HCT116 (cell line): ENCODE results near the gene ASPG. TPM values are rescaled to one million over a fixed set of nuclear protein-coding genes. Genes with fewer than 3 reads are reported as not detected.

ENCODE experiments used
- ATAC-seq: fragments of 200-7000 bp; cut with Tn5 transposase; 2 replicates; pipeline ENCODE4 v1.9.1; 2020; ENCODE audit warnings: mild to moderate bottlenecking, moderate library complexity
- BruUV-seq: library from RNA; stranded (reverse); fragments of 400-500 nt; replicated peaks from 2 replicates; lab custom pipeline; 2021; lab: Mats Ljungman, UMichigan
- CTCF ChIA-PET: fragments of 300-600 bp; sonication (Branson Sonifier 250); formaldehyde crosslinking; loops from one replicate; lab custom pipeline; 2021; ENCODE audit warnings: antibody characterized with exemption; lab: Charles Lee
- POLR2A ChIA-PET: fragments of 300-600, 350-600 bp; sonication (Branson Sonifier 250); formaldehyde crosslinking; loops from one replicate; lab custom pipeline; 2021; ENCODE audit warnings: antibody characterized with exemption; lab: Charles Lee
- RAD21 ChIA-PET, 2 experiments: fragments of 300-600 bp; sonication (Branson Sonifier 250); formaldehyde crosslinking; loops; one replicate each; lab custom pipeline; 2023; ENCODE audit warnings: low total read pairs in 2 of 2; ENCODE audit not compliant: uncharacterized antibody in 2 of 2, unreplicated experiment in 2 of 2, low non-redundant PET in 1 of 2; lab: Charles Lee
- DNase-seq: peaks from one replicate; pipeline ENCODE4 v3.0.0-alpha.2; 2010; ENCODE audit warnings: low read depth, low spot score
- H2AFZ ChIP-seq: fragments of 200-600 bp; shearing (Covaris generic), sonication (generic); 2 replicates; pipeline ENCODE4 v1.6.1; 2017; ENCODE audit warnings: low read depth, mixed run types, mixed read lengths, antibody characterized with exemption, low read length; ENCODE audit not compliant: poor library complexity, severe bottlenecking
- H3K27ac ChIP-seq: 2 replicates; pipeline ENCODE4 v1.5.1; 2012; ENCODE audit warnings: low read depth, low read length
- H3K27me3 ChIP-seq: fragments of 200-600 bp; sonication (generic); 2 replicates; pipeline ENCODE4 v1.6.1; 2016; ENCODE audit warnings: mixed run types, low read length, mixed read lengths; ENCODE audit not compliant: insufficient read depth
- H3K36me3 ChIP-seq, 2 experiments: fragments of 200-500 bp in 1 of 2; fragments of 200-600 bp in 1 of 2; sonication (Bioruptor generic) in 1 of 2; sonication (generic) in 1 of 2; 2 replicates each; pipeline versions ENCODE4 v1.5.1 to v1.6.1; 2014 to 2016; ENCODE audit warnings: low read length in 2 of 2, inconsistent platforms in 1 of 2, mixed read lengths in 1 of 2, mixed run types in 1 of 2; ENCODE audit not compliant: insufficient read depth in 2 of 2, control insufficient read depth in 1 of 2
- H3K4me1 ChIP-seq, 2 experiments: fragments of 200-600 bp in 1 of 2; sonication (generic) in 1 of 2; 2 replicates each; pipeline versions ENCODE4 v1.5.1 to v1.6.1; 2012 to 2017; ENCODE audit warnings: low read length in 2 of 2, inconsistent platforms in 1 of 2, mild to moderate bottlenecking in 1 of 2, mixed read lengths in 1 of 2, mixed run types in 1 of 2, moderate library complexity in 1 of 2; ENCODE audit not compliant: insufficient read depth in 2 of 2, control insufficient read depth in 1 of 2
- H3K4me2 ChIP-seq: fragments of 200-600 bp; sonication (generic); 2 replicates; pipeline ENCODE4 v1.6.1; 2017; ENCODE audit warnings: mixed run types, low read length, mixed read lengths
- H3K4me3 ChIP-seq, 2 experiments: fragments of 200-600 bp in 1 of 2; sonication (generic) in 1 of 2; replicated peaks in 1 of 2; 2 replicates each; pipeline ENCODE4 v1.5.1; 2011 to 2016; ENCODE audit warnings: low read length in 2 of 2, control low read depth in 1 of 2, low read depth in 1 of 2, mild to moderate bottlenecking in 1 of 2, mixed read lengths in 1 of 2, mixed run types in 1 of 2
- H3K79me2 ChIP-seq: fragments of 200-600 bp; sonication (generic); 2 replicates; pipeline ENCODE4 v1.6.1; 2017; ENCODE audit warnings: mild to moderate bottlenecking, mixed run types, low read length, moderate library complexity, mixed read lengths; ENCODE audit not compliant: insufficient read depth
- H3K9ac ChIP-seq: fragments of 200-600 bp; sonication (generic); 2 replicates; pipeline ENCODE4 v1.6.1; 2016; ENCODE audit warnings: low read length, mixed read lengths
- H3K9me2 ChIP-seq: fragments of 200-600 bp; sonication (generic), shearing (Covaris generic); 2 replicates; pipeline ENCODE4 v1.6.1; 2017; ENCODE audit warnings: mixed run types, mild to moderate bottlenecking, moderate library complexity; ENCODE audit not compliant: insufficient read depth
- H3K9me3 ChIP-seq, 2 experiments: fragments of 200-500 bp in 1 of 2; fragments of 200-600 bp in 1 of 2; sonication (Bioruptor generic) in 1 of 2; sonication (generic) in 1 of 2; 2 replicates each; pipeline ENCODE4 v1.6.1; 2014 to 2017; ENCODE audit warnings: low read length in 2 of 2, mixed read lengths in 2 of 2, inconsistent platforms in 1 of 2, low read depth in 1 of 2, mild to moderate bottlenecking in 1 of 2, mixed run types in 1 of 2, moderate library complexity in 1 of 2; ENCODE audit not compliant: control insufficient read depth in 1 of 2, insufficient read depth in 1 of 2
- H4K20me1 ChIP-seq: fragments of 200-600 bp; sonication (generic), shearing (Covaris generic); 2 replicates; pipeline ENCODE4 v1.6.1; 2017; ENCODE audit warnings: mixed run types, mild to moderate bottlenecking, moderate library complexity; ENCODE audit not compliant: insufficient read depth
- CBX3 ChIP-seq: IDR thresholded peaks from 2 replicates; pipeline ENCODE4 v1.6.1; 2012; ENCODE audit warnings: low read depth
- CEBPB ChIP-seq: IDR thresholded peaks from 2 replicates; pipeline ENCODE4 v1.6.1; 2012; ENCODE audit warnings: low read depth
- ELF1 ChIP-seq: IDR thresholded peaks from 2 replicates; pipeline ENCODE4 v1.6.1; 2012; ENCODE audit warnings: low read depth, borderline replicate concordance
- EZH2 ChIP-seq: fragments of 200-600 bp; sonication (generic); IDR thresholded peaks from 2 replicates; pipeline ENCODE4 v1.6.1; 2017; ENCODE audit warnings: antibody characterized with exemption, mixed run types
- EZH2phosphoT487 ChIP-seq: fragments of 200-600 bp; IDR thresholded peaks from 2 replicates; pipeline ENCODE4 v1.6.1; 2018; ENCODE audit warnings: antibody characterized with exemption, borderline replicate concordance
- FOSL1 ChIP-seq: IDR thresholded peaks from 2 replicates; pipeline ENCODE4 v1.6.1; 2012; ENCODE audit warnings: low read depth
- JUND ChIP-seq: IDR thresholded peaks from 2 replicates; pipeline ENCODE4 v1.6.1; 2012
- POLR2A ChIP-seq: IDR thresholded peaks from 2 replicates; pipeline ENCODE4 v1.7.0; 2011; ENCODE audit warnings: borderline replicate concordance; ENCODE audit not compliant: insufficient read depth, insufficient read length; ENCODE audit errors: extremely low read depth
- RAD21 ChIP-seq: IDR thresholded peaks from 2 replicates; pipeline ENCODE4 v1.6.1; 2012; ENCODE audit warnings: low read depth, mild to moderate bottlenecking
- REST ChIP-seq: IDR thresholded peaks from 2 replicates; pipeline ENCODE4 v1.6.1; 2012; ENCODE audit warnings: low read depth
- SIN3A ChIP-seq: IDR thresholded peaks from 2 replicates; pipeline ENCODE4 v1.6.1; 2012; ENCODE audit warnings: low read depth
- SP1 ChIP-seq: IDR thresholded peaks from 2 replicates; pipeline ENCODE4 v1.6.1; 2012; ENCODE audit warnings: low read depth
- SRF ChIP-seq: IDR thresholded peaks from 2 replicates; pipeline ENCODE4 v1.6.1; 2012; ENCODE audit warnings: low read depth
- TCF7L2 ChIP-seq: IDR thresholded peaks from 2 replicates; pipeline ENCODE4 v1.7.0; 2011; ENCODE audit warnings: borderline replicate concordance, inconsistent platforms; ENCODE audit not compliant: insufficient read depth, insufficient read length; ENCODE audit errors: extremely low read depth
- YY1 ChIP-seq: IDR thresholded peaks from 2 replicates; pipeline ENCODE4 v1.6.1; 2011; ENCODE audit warnings: low read length, low read depth, moderate library complexity, mild to moderate bottlenecking; ENCODE audit not compliant: insufficient replicate concordance; ENCODE audit errors: extremely low read depth
- ZNF274 ChIP-seq: fragments of 200-500 bp; sonication (Bioruptor generic); IDR thresholded peaks from 2 replicates; pipeline ENCODE4 v1.6.1; 2014; ENCODE audit warnings: mild to moderate bottlenecking, low read depth, low read length, inconsistent platforms
- intact Hi-C: fragments of 100-400 bp; cut with micrococcal nuclease; formaldehyde crosslinking; loops from 2 replicates; pipeline ENCODE4 v1.10.0; 2022
- total RNA-seq: library from RNA; stranded (reverse); gene quantifications from one replicate; pipeline ENCODE4 v1.2.1, GENCODE V29; 2021; ENCODE audit not compliant: unreplicated experiment
- TF ChIP-seq, protein P1 (sequence below): IDR thresholded peaks from 2 replicates; pipeline ENCODE4 v1.6.1; 2012
- TF ChIP-seq, protein P2 (sequence below): IDR thresholded peaks from 2 replicates; pipeline ENCODE4 v1.6.1; 2012
- TF ChIP-seq, protein P3 (sequence below), 3 experiments: fragments of 200-600 bp in 1 of 3; sonication (generic) in 1 of 3; IDR thresholded peaks in 2 of 3; conservative IDR thresholded peaks in 1 of 3; 2 replicates each; pipeline ENCODE4 v1.5.1; 2012 to 2017; ENCODE audit warnings: low read depth in 2 of 3, low read length in 2 of 3, antibody characterized with exemption in 1 of 3, borderline replicate concordance in 1 of 3, control low read depth in 1 of 3, mild to moderate bottlenecking in 1 of 3, mixed read lengths in 1 of 3, mixed run types in 1 of 3, moderate library complexity in 1 of 3; ENCODE audit not compliant: insufficient read depth in 1 of 3

Gene ASPG
- total RNA-seq, 1 experiment from 2014 or later, result not detected

DNA sequence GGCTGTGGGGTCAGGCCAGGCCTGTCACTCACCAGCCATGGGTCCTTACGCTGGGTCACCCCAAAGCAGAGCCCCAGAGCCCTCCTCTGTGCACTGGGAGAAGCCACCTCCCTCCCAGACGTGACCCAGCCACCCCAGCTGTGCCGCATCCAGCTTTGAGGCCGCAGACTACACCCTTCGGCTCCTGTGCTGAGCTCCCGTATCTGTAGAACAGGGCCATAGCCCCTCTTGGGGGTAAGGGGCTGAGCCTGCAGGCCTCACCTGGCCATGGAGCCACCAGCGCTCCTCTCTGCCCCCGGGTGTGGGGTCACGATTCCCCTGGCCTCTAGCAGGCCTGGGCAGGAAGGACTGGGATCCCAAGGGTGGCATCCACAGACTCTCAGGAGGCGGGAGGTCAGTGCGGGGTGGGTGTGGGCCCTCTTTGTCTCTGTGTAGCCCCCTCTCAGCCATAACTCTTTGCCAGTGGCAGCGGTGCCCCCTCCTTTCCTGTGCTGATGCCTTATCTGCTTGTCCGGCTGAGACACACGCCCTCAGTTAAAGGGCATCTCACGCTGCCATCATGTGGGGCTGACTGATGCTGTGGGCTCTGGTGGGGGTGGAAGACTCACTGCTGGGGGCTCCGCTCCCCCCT, 16.3 kb downstream of the ASPG start:
- Histone ChIP-seq H3K4me1 (peaks cover 7 to 12% of the 10 kb centered on the region in 2 experiments; a peak in 3 of 4 replicates), H3K27me3 (no peaks in the 10 kb centered on the region), H3K4me3 (no peak overlapping the region), H3K79me2 (no peaks in the 10 kb centered on the region), H3K27ac (no peak overlapping the region), H2AFZ (no peak overlapping the region), H3K9me3 (no peaks in the 10 kb centered on the region), H3K36me3 (no peaks in the 10 kb centered on the region), H3K9ac (no peak overlapping the region), H3K9me2 (no peaks in the 10 kb centered on the region), H3K4me2 (no peak overlapping the region), H4K20me1 (no peaks in the 10 kb centered on the region)
- CTCF ChIA-PET, result no interaction called here
- ATAC-seq (no peak), DNase-seq (no peak)
- TF ChIP-seq, protein P1, sequence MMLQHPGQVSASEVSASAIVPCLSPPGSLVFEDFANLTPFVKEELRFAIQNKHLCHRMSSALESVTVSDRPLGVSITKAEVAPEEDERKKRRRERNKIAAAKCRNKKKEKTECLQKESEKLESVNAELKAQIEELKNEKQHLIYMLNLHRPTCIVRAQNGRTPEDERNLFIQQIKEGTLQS, result no peak
- no peak for TF ChIP-seq REST
- TF ChIP-seq FOSL1, result no peak
- TF ChIP-seq EZH2phosphoT487, result no peak
- no peak for TF ChIP-seq ELF1
- no peak for TF ChIP-seq SIN3A
- no peak for TF ChIP-seq POLR2A
- TF ChIP-seq EZH2, result no peak
- TF ChIP-seq, protein P2, sequence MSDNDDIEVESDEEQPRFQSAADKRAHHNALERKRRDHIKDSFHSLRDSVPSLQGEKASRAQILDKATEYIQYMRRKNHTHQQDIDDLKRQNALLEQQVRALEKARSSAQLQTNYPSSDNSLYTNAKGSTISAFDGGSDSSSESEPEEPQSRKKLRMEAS, result no peak
- TF ChIP-seq RAD21, result no peak
- no peak for TF ChIP-seq CBX3
- TF ChIP-seq, protein P3, sequence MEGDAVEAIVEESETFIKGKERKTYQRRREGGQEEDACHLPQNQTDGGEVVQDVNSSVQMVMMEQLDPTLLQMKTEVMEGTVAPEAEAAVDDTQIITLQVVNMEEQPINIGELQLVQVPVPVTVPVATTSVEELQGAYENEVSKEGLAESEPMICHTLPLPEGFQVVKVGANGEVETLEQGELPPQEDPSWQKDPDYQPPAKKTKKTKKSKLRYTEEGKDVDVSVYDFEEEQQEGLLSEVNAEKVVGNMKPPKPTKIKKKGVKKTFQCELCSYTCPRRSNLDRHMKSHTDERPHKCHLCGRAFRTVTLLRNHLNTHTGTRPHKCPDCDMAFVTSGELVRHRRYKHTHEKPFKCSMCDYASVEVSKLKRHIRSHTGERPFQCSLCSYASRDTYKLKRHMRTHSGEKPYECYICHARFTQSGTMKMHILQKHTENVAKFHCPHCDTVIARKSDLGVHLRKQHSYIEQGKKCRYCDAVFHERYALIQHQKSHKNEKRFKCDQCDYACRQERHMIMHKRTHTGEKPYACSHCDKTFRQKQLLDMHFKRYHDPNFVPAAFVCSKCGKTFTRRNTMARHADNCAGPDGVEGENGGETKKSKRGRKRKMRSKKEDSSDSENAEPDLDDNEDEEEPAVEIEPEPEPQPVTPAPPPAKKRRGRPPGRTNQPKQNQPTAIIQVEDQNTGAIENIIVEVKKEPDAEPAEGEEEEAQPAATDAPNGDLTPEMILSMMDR (IDR thresholded peaks at IDR 0.05 in 2 of 3, conservative IDR thresholded peaks at IDR 0.05 in 1 of 3; ENCODE audit: borderline replicate concordance in 1 of 3, insufficient read depth in 1 of 3, low read depth in 2 of 3, low read length in 2 of 3), result no peak
- TF ChIP-seq ZNF274, result no peak
- no peak for TF ChIP-seq SP1
- no peak for TF ChIP-seq JUND
- no peak for TF ChIP-seq TCF7L2
- no peak for TF ChIP-seq CEBPB
- TF ChIP-seq SRF, result no peak
- no peak for TF ChIP-seq YY1
- no TSS peak for BruUV-seq
- intact Hi-C loops, result no loop called here
- RAD21 ChIA-PET, result no interaction called here
- POLR2A ChIA-PET, result no interaction called here
